Measurements from ENCODE around the gene RPGRIP1.
"Not testable (repeated sequence)": the region's sequence is repeated elsewhere in the genome, so short reads cannot be mapped to it uniquely, and the experiment has no call there.

Gene RPGRIP1

GRCh38 chr14:21275261-21275858 is 4.5 kb upstream of the RPGRIP1 start:
- no peaks in the 10 kb centered on the region for H3K79me2 ChIP-seq (ENCODE audit: low read length)
- H3K4me3 ChIP-seq (ENCODE audit: low read length) = no peak overlapping the region
- H3K27me3 ChIP-seq (replicated peaks; ENCODE audit: insufficient read depth, low read length) = no peaks in the 10 kb centered on the region
- H2AFZ ChIP-seq (ENCODE audit: low read length) = no peak overlapping the region
- H3K36me3 ChIP-seq (replicated peaks; ENCODE audit: insufficient read depth, low read length) = no peaks in the 10 kb centered on the region
- DNase-seq = no peak
- H3K4me1 ChIP-seq (ENCODE audit: low read length) = no peaks in the 10 kb centered on the region
- no peaks in the 10 kb centered on the region for H3K9me2 ChIP-seq (replicated peaks; ENCODE audit: insufficient read depth, low read length)
- no peak for TF ChIP-seq EZH2phosphoT487 (IDR thresholded peaks at IDR 0.05; ENCODE audit: low read length)
- H3K27ac ChIP-seq (ENCODE audit: low read length) = no peak overlapping the region
- H3K4me2 ChIP-seq (ENCODE audit: low read depth, low read length) = no peak overlapping the region
- H3K9ac ChIP-seq (ENCODE audit: low read length) = no peak overlapping the region
- no peaks in the 10 kb centered on the region for H3F3A ChIP-seq (ENCODE audit: insufficient read depth, low read length)
- H4K20me1 ChIP-seq (ENCODE audit: insufficient read depth, low read length) = no peaks in the 10 kb centered on the region
- H3K9me3 ChIP-seq (replicated peaks; ENCODE audit: insufficient read depth, low read length) = no peaks in the 10 kb centered on the region

- Histone ChIP-seq H3K9me2 (replicated peaks; ENCODE audit: insufficient read depth, low read length) (no peaks in the 10 kb centered on the region), H3K27ac (ENCODE audit: low read length) (no peak overlapping the region), H3F3A (ENCODE audit: insufficient read depth, low read length) (no peaks in the 10 kb centered on the region), H3K27me3 (replicated peaks; ENCODE audit: insufficient read depth, low read length) (no peaks in the 10 kb centered on the region), H3K4me3 (ENCODE audit: low read length) (no peak overlapping the region), H3K36me3 (replicated peaks; ENCODE audit: insufficient read depth, low read length) (no peaks in the 10 kb centered on the region), H3K4me1 (ENCODE audit: low read length) (no peaks in the 10 kb centered on the region), H3K9me3 (replicated peaks; ENCODE audit: insufficient read depth, low read length) (no peaks in the 10 kb centered on the region), H4K20me1 (ENCODE audit: insufficient read depth, low read length) (no peaks in the 10 kb centered on the region), H3K4me2 (ENCODE audit: low read depth, low read length) (no peak overlapping the region), H3K9ac (ENCODE audit: low read length) (no peak overlapping the region), H3K79me2 (ENCODE audit: low read length) (no peaks in the 10 kb centered on the region), H2AFZ (ENCODE audit: low read length) (no peak overlapping the region)
- no peak for TF ChIP-seq EZH2phosphoT487 (IDR thresholded peaks at IDR 0.05; ENCODE audit: low read length)
- no peak for TF ChIP-seq EZH2 (optimal IDR thresholded peaks at IDR 0.05; ENCODE audit: low read depth, low read length)
- TF ChIP-seq CTCF (IDR thresholded peaks at IDR 0.05; ENCODE audit: low read length) = no peak
- no peak for DNase-seq
Measured at GRCh38 chr14:21278632-21279031, 1.3 kb upstream of the RPGRIP1 start.

GRCh38 chr14:21281917-21282316 is 2.0 kb downstream of the RPGRIP1 start:
- DNase-seq; H3K36me3 ChIP-seq (replicated peaks; ENCODE audit: insufficient read depth, low read length); H4K20me1 ChIP-seq (ENCODE audit: insufficient read depth, low read length); H3K9me2 ChIP-seq (replicated peaks; ENCODE audit: insufficient read depth, low read length); H3K9me3 ChIP-seq (replicated peaks; ENCODE audit: insufficient read depth, low read length); H3F3A ChIP-seq (ENCODE audit: insufficient read depth, low read length); H3K27me3 ChIP-seq (replicated peaks; ENCODE audit: insufficient read depth, low read length); H3K79me2 ChIP-seq (ENCODE audit: low read length); H3K27ac ChIP-seq (ENCODE audit: low read length); H3K4me3 ChIP-seq (ENCODE audit: low read length); H3K9ac ChIP-seq (ENCODE audit: low read length); H2AFZ ChIP-seq (ENCODE audit: low read length); H3K4me1 ChIP-seq (ENCODE audit: low read length); H3K4me2 ChIP-seq (ENCODE audit: low read depth, low read length): not testable (repeated sequence)

- not testable (repeated sequence) for H3K27me3 ChIP-seq (replicated peaks; ENCODE audit: insufficient read depth, low read length); H4K20me1 ChIP-seq (ENCODE audit: insufficient read depth, low read length); H3K27ac ChIP-seq (ENCODE audit: low read length); H3K36me3 ChIP-seq (replicated peaks; ENCODE audit: insufficient read depth, low read length); H3K9ac ChIP-seq (ENCODE audit: low read length); H3K9me2 ChIP-seq (replicated peaks; ENCODE audit: insufficient read depth, low read length); H3K4me1 ChIP-seq (ENCODE audit: low read length); H2AFZ ChIP-seq (ENCODE audit: low read length); H3K4me2 ChIP-seq (ENCODE audit: low read depth, low read length); H3F3A ChIP-seq (ENCODE audit: insufficient read depth, low read length); H3K79me2 ChIP-seq (ENCODE audit: low read length); H3K4me3 ChIP-seq (ENCODE audit: low read length); DNase-seq; H3K9me3 ChIP-seq (replicated peaks; ENCODE audit: insufficient read depth, low read length)
Measured at GRCh38 chr14:21286516-21286915, 6.6 kb downstream of the RPGRIP1 start.

GRCh38 chr14:21287168-21287567 is 7.3 kb downstream of the RPGRIP1 start:
- H3K4me3 ChIP-seq (ENCODE audit: low read length) = no peak overlapping the region
- no peaks in the 10 kb centered on the region for H4K20me1 ChIP-seq (ENCODE audit: insufficient read depth, low read length)
- no peak overlapping the region for H3K9ac ChIP-seq (ENCODE audit: low read length)
- H3K4me2 ChIP-seq (ENCODE audit: low read depth, low read length) = no peak overlapping the region
- H3K27ac ChIP-seq (ENCODE audit: low read length) = no peak overlapping the region
- no peaks in the 10 kb centered on the region for H3F3A ChIP-seq (ENCODE audit: insufficient read depth, low read length)
- H3K9me3 ChIP-seq (replicated peaks; ENCODE audit: insufficient read depth, low read length) = no peaks in the 10 kb centered on the region
- no peaks in the 10 kb centered on the region for H3K9me2 ChIP-seq (replicated peaks; ENCODE audit: insufficient read depth, low read length)
- TF ChIP-seq CTCF (IDR thresholded peaks at IDR 0.05; ENCODE audit: low read length) = no peak
- TF ChIP-seq EZH2 (optimal IDR thresholded peaks at IDR 0.05; ENCODE audit: low read depth, low read length) = no peak
- no peak for TF ChIP-seq EZH2phosphoT487 (IDR thresholded peaks at IDR 0.05; ENCODE audit: low read length)
- no peak for DNase-seq
- H3K36me3 ChIP-seq (replicated peaks; ENCODE audit: insufficient read depth, low read length) = no peaks in the 10 kb centered on the region
- no peaks in the 10 kb centered on the region for H3K27me3 ChIP-seq (replicated peaks; ENCODE audit: insufficient read depth, low read length)
- no peaks in the 10 kb centered on the region for H3K79me2 ChIP-seq (ENCODE audit: low read length)
- H3K4me1 ChIP-seq (ENCODE audit: low read length) = no peaks in the 10 kb centered on the region
- H2AFZ ChIP-seq (ENCODE audit: low read length) = no peak overlapping the region

- H3K4me3 ChIP-seq (ENCODE audit: low read length); DNase-seq; H3K27me3 ChIP-seq (replicated peaks; ENCODE audit: insufficient read depth, low read length); H3K9me3 ChIP-seq (replicated peaks; ENCODE audit: insufficient read depth, low read length); H3K79me2 ChIP-seq (ENCODE audit: low read length); H3K36me3 ChIP-seq (replicated peaks; ENCODE audit: insufficient read depth, low read length); H2AFZ ChIP-seq (ENCODE audit: low read length); H3K4me2 ChIP-seq (ENCODE audit: low read depth, low read length); H3K27ac ChIP-seq (ENCODE audit: low read length); H3K4me1 ChIP-seq (ENCODE audit: low read length); H3K9me2 ChIP-seq (replicated peaks; ENCODE audit: insufficient read depth, low read length); H3F3A ChIP-seq (ENCODE audit: insufficient read depth, low read length); H3K9ac ChIP-seq (ENCODE audit: low read length); H4K20me1 ChIP-seq (ENCODE audit: insufficient read depth, low read length): not testable (repeated sequence)
Measured at GRCh38 chr14:21294026-21294425, 14.1 kb downstream of the RPGRIP1 start.

All from MM.1S (cell line).